ENCODE measurements around the gene GZMM.
"Not testable (repeated sequence)": the region's sequence is repeated elsewhere in the genome, so short reads cannot be mapped to it uniquely, and the experiment has no call there.

Gene GZMM

DNA sequence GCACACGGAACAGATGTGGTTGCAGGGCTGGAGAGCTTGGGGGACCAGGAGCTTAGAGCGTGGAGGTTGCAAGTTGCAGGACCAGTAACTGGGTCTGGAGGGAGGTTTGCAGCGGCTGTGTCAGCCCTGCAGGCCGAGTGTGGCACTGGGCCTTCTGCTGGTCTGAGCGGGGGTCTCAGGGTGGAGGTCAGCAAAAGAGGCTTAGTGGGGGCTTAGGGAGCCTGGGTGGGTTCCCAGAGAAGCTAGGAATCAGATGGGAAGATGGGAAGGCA lies 40.1 kb downstream of the GZMM start:
- DNase-seq = no peak

DNA sequence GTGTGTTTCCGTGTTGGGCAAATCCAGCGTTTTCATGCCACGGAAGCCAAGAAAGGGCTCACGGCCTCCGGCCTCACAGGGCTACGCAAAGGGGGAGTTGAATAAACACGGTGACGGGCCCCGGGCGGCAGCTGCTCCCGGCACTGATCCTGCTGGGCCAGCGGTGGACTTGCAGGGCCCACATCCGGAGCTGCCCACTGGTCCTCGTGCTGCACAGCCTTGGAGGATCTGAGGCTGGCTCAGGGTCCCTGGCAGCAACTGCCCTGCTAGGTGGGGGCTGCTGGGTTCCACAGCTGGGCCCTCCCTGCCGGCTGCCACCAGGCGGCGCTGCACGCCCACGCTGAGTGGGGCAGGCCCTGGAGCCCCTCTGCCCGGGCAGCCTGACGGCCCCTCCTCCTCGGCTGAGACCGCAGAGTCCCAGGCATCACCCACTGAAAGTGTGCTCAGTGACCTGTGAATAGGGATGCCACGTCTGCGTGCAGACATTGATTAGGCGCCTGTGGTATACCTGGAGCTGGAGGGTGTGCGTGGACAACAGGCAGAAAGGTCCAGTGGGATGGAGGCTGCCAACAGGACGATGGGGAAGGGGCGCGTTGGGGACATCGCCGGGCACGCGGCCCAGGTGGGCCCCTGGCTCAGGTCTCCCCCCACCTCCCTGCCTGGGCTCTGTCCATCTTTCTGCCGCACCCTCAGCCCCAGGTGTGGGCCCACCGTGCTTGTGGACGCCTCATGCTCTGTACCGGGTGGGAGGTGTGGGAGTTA lies 40.6 kb downstream of the GZMM start:
- no peak for DNase-seq

GRCh38 chr19:585146-585545 lies 41.3 kb downstream of the GZMM start:
- not testable (repeated sequence) for DNase-seq

DNA sequence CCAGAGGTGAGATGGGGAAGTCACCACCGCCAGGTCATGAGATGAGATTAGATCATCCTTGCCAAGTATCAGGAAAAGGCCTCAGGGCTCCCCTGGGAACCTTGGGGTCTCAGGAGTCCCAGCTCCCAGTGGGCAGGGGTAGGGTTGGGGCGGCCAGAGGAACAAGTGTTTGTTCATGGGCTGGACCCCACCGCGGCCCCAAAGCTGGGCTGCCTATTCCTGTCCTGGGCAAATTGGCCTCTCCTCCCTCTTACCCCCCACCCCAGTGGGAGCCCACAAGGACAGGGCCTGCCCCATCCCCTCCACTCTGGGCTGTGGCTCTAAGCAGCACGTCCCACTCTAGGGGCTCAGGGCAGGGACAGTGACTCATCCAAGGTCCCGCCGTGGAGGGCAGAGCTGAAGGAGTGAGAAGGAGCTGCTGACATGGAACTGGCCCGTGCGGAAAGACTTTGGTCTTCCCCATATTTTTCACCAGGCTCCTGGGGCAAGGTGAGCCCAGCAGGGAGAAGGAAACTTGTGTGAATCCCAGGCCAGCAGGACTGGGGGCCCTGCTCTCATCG lies 41.8 kb downstream of the GZMM start:
- DNase-seq = no peak

DNA sequence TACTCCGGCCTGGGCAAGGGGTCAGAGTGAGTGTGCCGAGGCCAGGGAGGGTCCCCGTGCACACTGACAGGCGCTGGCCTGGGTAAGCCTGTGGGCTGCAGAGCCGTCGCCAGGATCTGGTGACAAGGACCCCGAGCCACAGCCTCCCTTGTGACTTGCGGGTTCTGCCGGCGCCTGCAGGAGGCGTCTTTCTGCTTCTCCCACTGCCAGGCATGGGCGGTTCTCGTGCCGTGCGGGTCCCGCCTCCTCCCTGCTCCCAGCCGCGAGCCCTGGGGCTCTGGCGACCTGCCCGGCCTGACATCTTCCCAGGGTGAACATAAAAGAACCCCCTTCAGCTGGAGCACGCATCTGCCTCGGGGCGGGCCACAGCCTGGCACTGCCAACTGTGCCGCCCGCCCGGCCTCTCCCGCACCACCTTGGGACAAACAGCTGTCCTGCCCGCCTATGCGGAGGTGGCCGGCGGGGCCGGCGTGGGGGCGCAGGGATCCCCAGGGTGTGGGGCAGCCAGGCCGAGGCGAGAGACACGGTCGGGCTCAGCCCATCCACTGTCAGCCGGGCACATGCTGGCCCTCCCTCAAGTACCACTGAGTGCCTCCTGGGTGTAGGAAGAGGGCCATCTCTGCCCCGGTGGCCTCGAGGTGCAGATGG lies 44.4 kb downstream of the GZMM start:
- no peak for DNase-seq

DNA sequence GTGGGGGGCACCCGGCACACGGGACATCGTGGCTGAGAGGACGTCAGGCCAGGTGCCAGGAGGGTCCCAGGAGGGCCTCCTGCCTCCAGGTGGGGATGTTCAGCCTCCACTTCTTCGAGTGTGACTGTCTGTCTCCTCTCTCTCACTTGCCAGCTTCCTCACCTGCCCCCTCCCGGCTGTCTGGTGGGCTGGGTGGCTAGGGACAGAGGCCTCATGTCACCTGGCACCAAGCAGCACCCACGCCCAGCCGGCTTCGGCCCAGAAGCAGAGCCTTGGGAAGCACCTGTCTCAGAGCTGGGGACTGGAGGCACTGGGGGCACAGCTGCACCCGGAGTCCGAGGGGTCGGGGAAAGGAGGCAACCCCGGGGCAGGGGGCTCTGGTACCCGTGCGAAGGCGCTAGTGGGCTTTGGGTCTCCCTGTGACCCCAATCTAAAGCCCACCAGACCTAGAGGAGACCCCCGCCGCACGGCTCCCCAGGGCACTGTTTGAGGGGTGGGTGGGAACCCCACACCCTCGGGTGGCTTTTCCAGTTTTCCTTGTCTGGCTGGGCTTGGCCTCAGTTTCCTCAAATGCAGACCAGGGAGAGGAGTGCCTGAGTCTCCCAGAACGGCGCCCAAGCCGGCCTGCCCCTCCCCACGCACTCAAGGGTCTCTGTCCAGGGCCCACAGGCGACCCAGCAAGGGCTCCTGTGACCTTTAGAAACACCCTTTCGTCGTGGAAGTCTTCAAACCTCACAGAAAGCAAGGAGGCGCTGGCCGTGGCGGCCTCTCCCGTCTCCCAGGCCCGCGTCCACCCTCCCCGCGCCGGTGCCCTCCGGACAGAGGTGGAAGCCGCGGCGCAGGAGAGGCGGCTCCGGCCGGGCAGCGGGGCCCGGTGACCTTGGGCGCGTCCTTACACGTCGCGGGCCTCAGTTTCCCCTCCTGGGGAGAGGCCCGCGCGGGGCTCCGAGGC lies 45.2 kb downstream of the GZMM start:
- DNase-seq = no peak

DNA sequence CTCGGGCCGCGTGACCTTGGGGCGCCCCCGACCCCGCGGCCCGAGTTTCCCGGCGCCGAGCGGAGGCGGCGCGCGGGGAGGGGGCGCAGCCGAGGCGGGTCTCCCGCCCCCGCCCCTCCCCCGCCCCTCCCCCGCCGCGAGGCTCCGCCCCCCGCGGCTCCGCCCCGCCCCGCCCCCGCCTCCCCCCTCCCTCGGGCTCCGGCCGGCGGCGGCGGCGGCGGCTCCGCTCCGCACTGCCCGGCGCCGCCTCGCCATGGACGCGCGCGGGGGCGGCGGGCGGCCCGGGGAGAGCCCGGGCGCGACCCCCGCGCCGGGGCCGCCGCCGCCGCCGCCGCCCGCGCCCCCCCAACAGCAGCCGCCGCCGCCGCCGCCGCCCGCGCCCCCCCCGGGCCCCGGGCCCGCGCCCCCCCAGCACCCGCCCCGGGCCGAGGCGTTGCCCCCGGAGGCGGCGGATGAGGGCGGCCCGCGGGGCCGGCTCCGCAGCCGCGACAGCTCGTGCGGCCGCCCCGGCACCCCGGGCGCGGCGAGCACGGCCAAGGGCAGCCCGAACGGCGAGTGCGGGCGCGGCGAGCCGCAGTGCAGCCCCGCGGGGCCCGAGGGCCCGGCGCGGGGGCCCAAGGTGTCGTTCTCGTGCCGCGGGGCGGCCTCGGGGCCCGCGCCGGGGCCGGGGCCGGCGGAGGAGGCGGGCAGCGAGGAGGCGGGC lies 46.0 kb downstream of the GZMM start, which contains the start of gene HCN2:
HCN2 (plus strand) TSS at position 189 of the 703 bp plus-strand sequence; CDS start at position 254, 65 bp downstream.
- DNase-seq = no peak

DNA sequence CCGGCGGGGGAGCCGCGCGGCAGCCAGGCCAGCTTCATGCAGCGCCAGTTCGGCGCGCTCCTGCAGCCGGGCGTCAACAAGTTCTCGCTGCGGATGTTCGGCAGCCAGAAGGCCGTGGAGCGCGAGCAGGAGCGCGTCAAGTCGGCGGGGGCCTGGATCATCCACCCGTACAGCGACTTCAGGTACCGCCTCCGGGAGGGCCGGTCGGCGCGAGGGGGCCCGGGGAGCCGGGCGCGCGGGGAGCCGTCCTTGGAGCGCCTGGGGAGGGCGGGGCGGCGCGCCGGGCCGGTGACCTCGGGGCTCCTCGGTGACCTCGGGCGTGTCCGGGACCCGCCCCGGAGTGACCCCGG lies 46.5 kb downstream of the GZMM start:
- no peak for DNase-seq

DNA sequence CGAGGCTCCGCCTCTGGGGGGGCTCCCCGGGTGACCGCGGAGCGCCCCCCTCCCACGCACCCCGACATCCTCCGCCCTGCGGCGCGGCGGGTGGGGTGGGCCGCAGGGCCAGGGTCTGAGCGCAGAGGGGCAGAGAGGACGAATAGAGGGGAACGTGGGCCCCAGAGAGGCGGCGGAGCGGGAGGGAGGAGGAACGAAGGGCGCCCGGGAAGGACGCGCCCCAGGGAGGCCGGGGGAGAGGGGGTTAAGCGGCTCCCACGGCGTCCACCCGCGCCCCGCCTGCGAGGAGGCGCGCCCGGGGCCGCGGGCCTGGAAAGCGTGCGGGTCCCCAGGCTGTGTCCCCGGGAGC lies 46.9 kb downstream of the GZMM start:
- DNase-seq = no peak

GRCh38 chr19:591099-591958 lies 47.5 kb downstream of the GZMM start:
- no peak for DNase-seq

DNA sequence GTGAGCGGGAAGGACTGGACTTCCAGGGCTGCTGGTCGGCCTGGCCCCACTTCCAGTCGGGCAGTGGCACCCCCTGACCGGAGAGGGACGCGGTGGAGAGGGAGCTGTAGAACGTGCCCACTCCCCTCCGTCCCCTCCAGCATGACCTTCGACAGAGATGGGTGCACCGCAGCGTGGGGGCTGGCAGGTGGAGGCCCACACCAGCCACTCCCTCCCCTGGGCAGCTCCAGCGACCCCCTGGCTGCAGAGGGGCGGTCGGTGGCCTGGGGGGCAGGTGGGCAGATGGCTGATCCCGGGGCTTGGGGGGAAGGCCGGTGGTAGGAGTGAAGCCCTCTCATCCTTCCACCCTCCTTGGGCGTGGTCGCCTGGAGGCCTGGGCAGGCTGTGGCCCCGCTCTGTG lies 48.2 kb downstream of the GZMM start:
- no peak for DNase-seq

DNA sequence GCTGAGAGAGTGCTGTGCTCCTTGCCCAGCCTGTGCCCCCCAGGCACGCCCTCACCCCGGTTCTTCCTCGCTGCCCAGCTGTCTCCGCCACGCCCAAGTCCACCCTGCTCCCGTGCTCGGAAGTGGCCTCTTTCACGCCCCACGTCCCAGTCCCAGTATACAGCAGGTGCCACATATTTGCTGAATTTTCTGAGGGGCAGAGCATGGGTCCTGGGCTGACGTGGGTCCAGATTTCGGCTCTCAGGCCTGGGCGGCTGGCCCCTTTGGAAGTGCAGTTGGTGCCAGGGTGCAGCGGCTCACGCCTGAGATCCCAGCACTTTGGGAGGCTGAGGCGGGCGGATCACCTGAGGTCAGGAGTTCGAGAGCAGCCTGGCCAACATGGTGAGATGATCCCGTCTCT lies 49.2 kb downstream of the GZMM start:
- no peak for DNase-seq

GRCh38 chr19:593505-593904 lies 49.7 kb downstream of the GZMM start:
- DNase-seq = no peak

GRCh38 chr19:594265-594870 lies 50.5 kb downstream of the GZMM start:
- no peak for DNase-seq

DNA sequence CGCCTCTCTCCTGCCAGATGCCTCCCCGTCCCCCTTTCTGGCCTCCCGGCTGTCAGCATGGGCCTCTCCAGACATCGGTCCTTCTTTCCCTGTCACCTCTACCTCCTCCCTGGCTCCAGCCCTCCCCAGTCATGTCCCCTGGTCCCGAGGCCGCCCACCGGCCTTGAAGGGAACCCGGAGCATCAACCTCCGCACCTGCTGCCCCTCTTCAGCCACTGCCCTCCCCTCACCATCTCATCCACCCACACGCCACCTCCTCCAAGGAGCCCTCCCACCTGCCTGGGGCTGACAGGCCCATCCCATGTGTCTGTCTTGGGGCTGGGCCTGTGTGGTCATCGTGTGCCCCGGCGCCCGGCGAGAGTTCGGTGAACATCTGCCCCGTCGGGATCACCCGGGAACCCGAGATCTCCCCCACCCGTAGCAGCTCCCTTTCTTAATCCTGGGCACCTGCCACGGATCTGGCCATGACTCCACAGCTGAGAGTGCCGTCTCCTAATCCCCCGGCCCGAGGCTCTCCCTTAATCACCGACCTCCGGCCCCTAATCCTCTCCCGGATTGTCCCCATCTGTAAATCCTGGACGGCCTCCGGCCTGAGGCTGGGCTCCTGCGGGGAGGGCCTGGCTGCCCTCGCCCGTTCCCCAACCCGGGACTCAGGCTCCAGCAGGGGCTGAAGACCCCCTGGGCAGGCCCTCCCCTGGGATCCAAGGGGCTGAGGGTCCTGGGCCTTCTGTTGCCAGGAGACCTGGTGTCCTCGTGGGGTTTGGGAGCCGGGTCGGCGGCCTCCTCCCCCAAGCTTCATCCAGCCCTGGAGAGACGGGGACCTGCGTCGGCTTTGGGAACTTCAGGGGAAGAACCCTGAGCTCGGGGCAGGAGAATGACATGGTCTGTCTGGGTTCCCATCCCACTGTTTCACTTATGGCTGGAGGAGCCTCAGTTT lies 51.7 kb downstream of the GZMM start:
- no peak for DNase-seq

- no peak for DNase-seq
Measured at GRCh38 chr19:596263-596655, 52.4 kb downstream of the GZMM start.

DNA sequence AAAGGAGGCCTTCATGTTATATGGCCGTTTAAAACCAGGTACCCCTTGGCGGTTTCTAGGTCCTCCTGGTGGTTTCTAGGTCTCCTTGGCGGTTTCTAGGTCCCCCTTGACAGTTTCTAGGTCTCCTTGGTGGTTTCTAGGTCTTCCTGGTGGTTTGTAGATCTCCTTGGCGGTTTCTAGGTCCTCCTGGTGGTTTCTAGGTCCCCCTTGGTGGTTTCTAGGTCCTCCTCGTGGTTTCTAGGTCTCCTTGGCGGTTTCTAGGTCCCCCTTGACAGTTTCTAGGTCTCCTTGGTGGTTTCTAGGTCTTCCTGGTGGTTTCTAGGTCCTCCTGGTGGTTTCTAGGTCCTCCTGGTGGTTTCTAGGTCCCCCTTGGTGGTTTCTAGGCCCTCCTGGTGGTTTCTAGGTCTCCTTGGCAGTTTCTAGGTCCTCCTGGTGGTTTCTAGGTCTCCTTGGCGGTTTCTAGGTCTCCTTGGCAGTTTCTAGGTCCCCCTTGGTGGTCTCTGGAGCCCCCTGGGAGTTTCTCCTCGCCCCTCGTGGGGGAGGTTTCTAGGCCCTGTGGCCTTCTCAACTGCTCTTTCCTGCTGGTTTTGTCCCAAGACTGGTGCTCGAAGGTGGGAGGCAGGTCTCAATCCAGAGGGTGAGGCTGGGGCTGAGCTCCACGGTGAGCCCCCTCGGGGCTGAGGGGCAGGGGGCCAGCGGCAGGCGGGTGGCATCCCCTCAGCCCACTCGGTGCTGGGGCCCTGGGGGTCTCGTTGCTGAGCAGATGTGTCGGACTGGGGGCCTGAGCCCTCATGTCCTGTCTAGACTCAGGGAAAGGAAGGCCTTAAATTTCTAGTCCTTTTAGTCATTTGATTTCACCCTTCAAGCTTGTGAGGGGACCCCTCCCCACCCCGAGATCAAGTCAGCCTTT lies 53.8 kb downstream of the GZMM start:
- no peak for DNase-seq

Data from cortex of kidney (tissue), 1 donor.